MCF 10A (cell line): ENCODE measurements around the gene FADS3. TPM values are rescaled to one million over a fixed set of nuclear protein-coding genes. Genes with fewer than 3 reads are reported as not detected.
"Not testable (repeated sequence)": the region's sequence is repeated elsewhere in the genome, so short reads cannot be mapped to it uniquely, and the experiment has no call there.

Experiments
- BruUV-seq: library from RNA; stranded (reverse); fragments of 400-500 nt; replicated peaks from 2 replicates; lab custom pipeline; 2021; lab: Mats Ljungman, UMichigan
- CTCF ChIA-PET: fragments of 300-600 bp; sonication (Branson Sonifier 250); formaldehyde crosslinking; extraction: SDS; loops from one replicate; lab custom pipeline; 2021; ENCODE audit warnings: antibody characterized with exemption, inconsistent platforms; lab: Yijun Ruan, JAX
- POLR2A ChIA-PET: fragments of 300-600, 350-650 bp; sonication (Branson Sonifier 250); formaldehyde crosslinking; extraction: SDS; loops from one replicate; lab custom pipeline; 2020; ENCODE audit warnings: antibody characterized with exemption, inconsistent platforms; lab: Yijun Ruan, JAX
- DNase-seq: peaks from one replicate; pipeline ENCODE4 v3.0.0-alpha.2; 2018; ENCODE audit not compliant: unreplicated experiment
- H3K27ac Mint-ChIP-seq: one replicate; pipeline ENCODE4 v1.8.0; 2022; ENCODE audit warnings: mild to moderate bottlenecking, low read depth, mixed read lengths; ENCODE audit not compliant: unreplicated experiment
- H3K27me3 Mint-ChIP-seq: one replicate; pipeline ENCODE4 v1.8.0; 2022; ENCODE audit warnings: mixed read lengths; ENCODE audit not compliant: insufficient read depth, unreplicated experiment
- H3K36me3 Mint-ChIP-seq: one replicate; pipeline ENCODE4 v1.8.0; 2022; ENCODE audit warnings: mild to moderate bottlenecking, moderate library complexity, mixed read lengths; ENCODE audit not compliant: insufficient read depth, unreplicated experiment
- H3K4me1 Mint-ChIP-seq: one replicate; pipeline ENCODE4 v1.8.0; 2022; ENCODE audit warnings: mixed read lengths; ENCODE audit not compliant: insufficient read depth, unreplicated experiment
- H3K4me3 Mint-ChIP-seq: one replicate; pipeline ENCODE4 v1.8.0; 2022; ENCODE audit warnings: mild to moderate bottlenecking, moderate library complexity, mixed read lengths; ENCODE audit not compliant: unreplicated experiment
- H3K9me3 Mint-ChIP-seq: one replicate; pipeline ENCODE4 v1.8.0; 2022; ENCODE audit warnings: mixed read lengths; ENCODE audit not compliant: unreplicated experiment
- CTCF ChIP-seq: fragments of 200-600 bp; IDR thresholded peaks from one replicate; pipeline ENCODE4 v1.8.0; 2022; ENCODE audit warnings: antibody characterized with exemption, mild to moderate bottlenecking; ENCODE audit not compliant: unreplicated experiment
- intact Hi-C: fragments of 100-400 bp; cut with micrococcal nuclease; formaldehyde crosslinking; loops from 2 replicates; pipeline ENCODE4 v1.14.1; 2022
- total RNA-seq: library from RNA; stranded (reverse); gene quantifications from 2 replicates; pipeline ENCODE4 v1.2.3, GENCODE V29; 2022

Gene FADS3
- total RNA-seq, 1 experiment from 2014 or later = 145 TPM

GRCh38 chr11:61885166-61885778 lies 6.1 kb downstream of the FADS3 start:
- peaks cover 8% of the 10 kb centered on the region for H3K36me3 Mint-ChIP-seq
- peaks cover 31% of the 10 kb centered on the region for H3K4me1 Mint-ChIP-seq
- no peak overlapping the region for H3K4me3 Mint-ChIP-seq
- no peak for TF ChIP-seq CTCF
- H3K27ac Mint-ChIP-seq = no peak overlapping the region
- intact Hi-C loops = no loop called here
- ChIA-PET CTCF (interaction anchor here (0.6 to 4.7 kb wide), 11 partner anchors 10 to 223 kb away, joined by 3 to 17 read pairs (median 5); no protein-coding TSS in a partner anchor), POLR2A (interaction anchor here (0.5 to 1.0 kb wide), 2 partner anchors 9 to 10 kb away, joined by 3 read pairs; no protein-coding TSS in a partner anchor)
- no peak for DNase-seq
- no peaks in the 10 kb centered on the region for H3K9me3 Mint-ChIP-seq
- BruUV-seq = no TSS peak
- no peaks in the 10 kb centered on the region for H3K27me3 Mint-ChIP-seq

GRCh38 chr11:61883947-61884346 lies 7.4 kb downstream of the FADS3 start:
- Mint-ChIP-seq H3K27me3 (no peaks in the 10 kb centered on the region), H3K4me3 (no peak overlapping the region), H3K4me1 (peaks cover 31% of the 10 kb centered on the region), H3K9me3 (no peaks in the 10 kb centered on the region), H3K27ac (no peak overlapping the region), H3K36me3 (peaks cover 8% of the 10 kb centered on the region)
- CTCF ChIA-PET = interaction anchor here (1.5 to 4.7 kb wide), 4 partner anchors 13 to 87 kb away, joined by 4 to 17 read pairs (median 8); no protein-coding TSS in a partner anchor
- POLR2A ChIA-PET = no interaction called here
- intact Hi-C loops = no loop called here
- TF ChIP-seq CTCF = no peak
- no TSS peak for BruUV-seq
- no peak for DNase-seq

- DNase-seq = no peak
- H3K4me1 Mint-ChIP-seq = peaks cover 30% of the 10 kb centered on the region
- no peak for TF ChIP-seq CTCF
- H3K4me3 Mint-ChIP-seq = no peak overlapping the region
- no peaks in the 10 kb centered on the region for H3K9me3 Mint-ChIP-seq
- H3K27me3 Mint-ChIP-seq = no peaks in the 10 kb centered on the region
- no TSS peak for BruUV-seq
- ChIA-PET CTCF (interaction anchor here (0.6 to 4.7 kb wide), 8 partner anchors 10 to 353 kb away, joined by 3 to 17 read pairs (median 4); no protein-coding TSS in a partner anchor), POLR2A (interaction anchor here (0.7 kb wide), 1 partner anchor 8 kb away, joined by 3 read pairs; no protein-coding TSS in a partner anchor)
- H3K27ac Mint-ChIP-seq = no peak overlapping the region
- H3K36me3 Mint-ChIP-seq = peaks cover 8% of the 10 kb centered on the region
- intact Hi-C loops = no loop called here
Observed at GRCh38 chr11:61883327-61883726, 8.0 kb downstream of the FADS3 start.

- Mint-ChIP-seq H3K36me3 (peaks cover 8% of the 10 kb centered on the region), H3K9me3 (no peaks in the 10 kb centered on the region), H3K4me3 (no peak overlapping the region), H3K27me3 (no peaks in the 10 kb centered on the region), H3K4me1 (peaks cover 25% of the 10 kb centered on the region), H3K27ac (no peak overlapping the region)
- no TSS peak for BruUV-seq
- no peak for DNase-seq
- intact Hi-C loops = no loop called here
- POLR2A ChIA-PET = interaction anchor here (0.6 to 2.1 kb wide), 3 partner anchors 8 to 194 kb away, joined by 3 to 6 read pairs (median 3); no protein-coding TSS in a partner anchor
- TF ChIP-seq CTCF = no peak
- CTCF ChIA-PET = interaction anchor here (0.6 to 4.7 kb wide), 8 partner anchors 10 to 353 kb away, joined by 3 to 20 read pairs (median 8); no protein-coding TSS in a partner anchor
Observed at GRCh38 chr11:61882879-61883278, 8.5 kb downstream of the FADS3 start.

- POLR2A ChIA-PET = interaction anchor here (0.6 to 2.1 kb wide), 3 partner anchors 62 to 195 kb away, joined by 3 to 6 read pairs (median 4); no protein-coding TSS in a partner anchor
- not testable (repeated sequence) for H3K4me3 Mint-ChIP-seq
Observed at GRCh38 chr11:61882267-61882666, 9.1 kb downstream of the FADS3 start.

More at GRCh38 chr11:61882267-61882666, 9.1 kb downstream of the FADS3 start:
- H3K27me3 Mint-ChIP-seq, DNase-seq, H3K9me3 Mint-ChIP-seq, H3K27ac Mint-ChIP-seq, H3K36me3 Mint-ChIP-seq, BruUV-seq, intact Hi-C loops: not testable (repeated sequence)
- CTCF ChIA-PET = interaction anchor here (1.1 to 4.7 kb wide), 7 partner anchors 9 to 226 kb away, joined by 4 to 20 read pairs (median 6); no protein-coding TSS in a partner anchor
- peaks cover 19% of the 10 kb centered on the region for H3K4me1 Mint-ChIP-seq
